A673 (cell line): ENCODE data around the gene CCDC141.

Experiments
- CTCF ChIP-seq: fragments of 300-800, 200-600 bp; sonication (generic); conservative IDR thresholded peaks from 2 replicates; pipeline ENCODE4 v1.5.1; 2017; ENCODE audit warnings: low read depth, mild to moderate bottlenecking, antibody characterized with exemption, low read length, moderate library complexity, mixed read lengths
- EZH2 ChIP-seq: fragments of 200-600 bp; sonication (generic); IDR thresholded peaks from 2 replicates; pipeline ENCODE4 v1.6.1; 2017; ENCODE audit warnings: borderline replicate concordance, low read depth, mild to moderate bottlenecking, mixed read lengths, antibody characterized with exemption, low read length; ENCODE audit not compliant: poor library complexity, severe bottlenecking

- TF ChIP-seq CTCF (no peak), EZH2 (no peak)
Observed at GRCh38 chr2:179019260-179019659, 30.7 kb downstream of the CCDC141 start.
